CD4-positive, CD25-positive, alpha-beta regulatory T cell (primary cell): ENCODE data around the gene CEP95. TPM values are rescaled to one million over a fixed set of nuclear protein-coding genes. Genes with fewer than 3 reads are reported as not detected.

Source experiments
- ATAC-seq, 2 donors: fragments of 150-1000 bp; cut with Tn5 transposase; one replicate each; pipeline ENCODE4 v1.10.0; 2021; ENCODE audit warnings: low read depth in 2 of 2, moderate number of reproducible peaks in 2 of 2, moderate library complexity in 1 of 2
- DNase-seq, 3 donors: peaks; one replicate each; pipeline versions ENCODE4 v3.0.0 to v3.0.0-alpha.2; 2012 to 2022; ENCODE audit warnings: mixed read lengths in 1 of 3
- H3K27ac ChIP-seq: one replicate; pipeline ENCODE4 v1.7.0; 2013; ENCODE audit warnings: mild to moderate bottlenecking, low read length; ENCODE audit not compliant: insufficient read depth, poor library complexity, severe bottlenecking
- H3K27me3 ChIP-seq: one replicate; pipeline ENCODE4 v1.7.0; 2013; ENCODE audit warnings: low read length; ENCODE audit not compliant: control insufficient read depth, insufficient read depth
- H3K36me3 ChIP-seq: one replicate; pipeline ENCODE4 v1.7.0; 2013; ENCODE audit warnings: mild to moderate bottlenecking, low read length, moderate library complexity; ENCODE audit not compliant: control insufficient read depth, insufficient read depth
- H3K4me1 ChIP-seq: 2 replicates; pipeline ENCODE4 v1.7.0; 2013; ENCODE audit warnings: mild to moderate bottlenecking, low read length; ENCODE audit not compliant: insufficient read depth, control insufficient read depth, poor library complexity, severe bottlenecking
- H3K4me3 ChIP-seq: one replicate; pipeline ENCODE4 v1.7.0; 2013; ENCODE audit warnings: low read depth, mild to moderate bottlenecking, low read length, moderate library complexity
- H3K9me3 ChIP-seq, 2 experiments: 1 replicate in 1 of 2; 2 replicates in 1 of 2; pipeline ENCODE4 v1.7.0; 2013; ENCODE audit warnings: low read length in 2 of 2, mild to moderate bottlenecking in 1 of 2, moderate library complexity in 1 of 2; ENCODE audit not compliant: control insufficient read depth in 2 of 2
- H3K27ac Mint-ChIP-seq, 3 donors: one replicate each; pipeline ENCODE4 v1.8.0; 2020 to 2022; ENCODE audit warnings: mild to moderate bottlenecking in 3 of 3, mixed read lengths in 3 of 3, moderate library complexity in 2 of 3
- H3K27me3 Mint-ChIP-seq: one replicate; pipeline ENCODE4 v1.8.0; 2022; ENCODE audit warnings: mild to moderate bottlenecking, mixed read lengths
- H3K36me3 Mint-ChIP-seq: one replicate; pipeline ENCODE4 v1.8.0; 2020; ENCODE audit warnings: mixed read lengths
- H3K4me1 Mint-ChIP-seq, 4 donors: one replicate each; pipeline ENCODE4 v1.8.0; 2020 to 2022; ENCODE audit warnings: mixed read lengths in 4 of 4, mild to moderate bottlenecking in 1 of 4
- H3K4me3 Mint-ChIP-seq, 4 donors: one replicate each; pipeline ENCODE4 v1.8.0; 2020 to 2022; ENCODE audit warnings: mild to moderate bottlenecking in 4 of 4, mixed read lengths in 4 of 4, moderate library complexity in 3 of 4
- H3K9me3 Mint-ChIP-seq, 7 donors: one replicate each; pipeline ENCODE4 v1.8.0; 2020 to 2022; ENCODE audit warnings: mixed read lengths in 7 of 7, mild to moderate bottlenecking in 3 of 7, moderate library complexity in 2 of 7
- polyA plus RNA-seq, 4 donors: library from polyadenylated mRNA; unstranded; fragments of 300-500 nt; fragmentation: Illumina TruSeq; gene quantifications; one replicate each; pipeline ENCODE4 v1.2.3, GENCODE V29; 2021
- total RNA-seq: library from RNA; stranded (reverse); gene quantifications from one replicate; pipeline ENCODE4 v1.2.3, GENCODE V29; 2022

The CEP95 gene
- total and polyA plus RNA-seq, 5 donors from 2014 or later = 9.2 to 173 (median 11.2) TPM

DNA sequence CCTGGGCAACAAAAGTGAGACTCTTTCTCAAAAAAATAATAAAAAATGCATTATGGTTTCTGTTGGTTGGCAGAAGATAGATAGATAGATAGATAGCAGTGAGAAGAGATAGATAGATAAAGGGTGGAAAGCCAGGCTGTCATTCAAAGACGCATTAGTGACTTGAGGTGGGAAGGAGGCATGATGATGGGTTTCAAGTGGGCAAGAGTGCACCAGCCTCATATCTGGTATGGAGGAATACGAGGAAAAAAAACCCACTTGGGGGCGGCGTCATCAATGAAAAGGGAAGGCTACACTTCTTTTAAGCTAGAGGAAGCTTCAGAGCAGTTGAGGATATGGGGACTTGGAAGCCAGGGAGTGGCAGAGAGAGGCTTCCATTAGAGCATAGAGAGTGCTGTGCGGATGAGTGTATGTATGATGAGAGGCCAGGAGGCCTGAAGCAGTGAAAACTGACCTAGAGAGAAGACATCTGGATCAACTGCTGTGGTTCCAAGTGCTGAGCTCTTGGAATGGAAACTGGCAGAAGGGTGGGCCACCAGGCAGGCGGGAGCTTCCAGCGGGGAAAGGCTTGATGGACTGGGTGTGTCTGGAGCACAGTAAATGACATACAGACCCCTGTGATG is 31.8 kb downstream of the CEP95 start:
- Mint-ChIP-seq H3K36me3 (peaks cover 36% of the 10 kb centered on the region), H3K27ac (peak overlapping the region in 2 of 3 donors; percentile 7 to 63), H3K9me3 (no peaks in the 10 kb centered on the region), H3K4me1 (peaks cover 0 to 2% (median 0%) of the 10 kb centered on the region in 4 donors), H3K27me3 (no peaks in the 10 kb centered on the region), H3K4me3 (no peak overlapping the region)
- H3K27ac ChIP-seq = no peak overlapping the region
- ATAC-seq (no peak), DNase-seq (no peak)
- no peaks in the 10 kb centered on the region for H3K27me3 ChIP-seq
- peaks cover 58% of the 10 kb centered on the region for H3K36me3 ChIP-seq
- H3K9me3 ChIP-seq = no peaks in the 10 kb centered on the region
- no peaks in the 10 kb centered on the region for H3K4me1 ChIP-seq
- no peak overlapping the region for H3K4me3 ChIP-seq

GRCh38 chr17:64540118-64540776 is 33.5 kb downstream of the CEP95 start:
- Histone ChIP-seq H3K4me3 (no peak overlapping the region), H3K27ac (no peak overlapping the region), H3K36me3 (peaks cover 51% of the 10 kb centered on the region), H3K27me3 (no peaks in the 10 kb centered on the region), H3K9me3 (no peaks in the 10 kb centered on the region), H3K4me1 (no peaks in the 10 kb centered on the region)
- H3K27me3 Mint-ChIP-seq = no peaks in the 10 kb centered on the region
- H3K36me3 Mint-ChIP-seq = peaks cover 36% of the 10 kb centered on the region
- DNase-seq (no peak), ATAC-seq (no peak)
- H3K27ac Mint-ChIP-seq = peak overlapping the region in 1 of 3 donors; percentile 43
- H3K4me3 Mint-ChIP-seq = no peak overlapping the region
- H3K9me3 Mint-ChIP-seq = no peaks in the 10 kb centered on the region
- H3K4me1 Mint-ChIP-seq = peaks cover 0 to 2% (median 0%) of the 10 kb centered on the region in 4 donors

- DNase-seq = no peak
- no peaks in the 10 kb centered on the region for H3K9me3 ChIP-seq
- H3K36me3 Mint-ChIP-seq = peaks cover 33% of the 10 kb centered on the region
- no peak overlapping the region for H3K27ac ChIP-seq
- no peak for ATAC-seq
- H3K27ac Mint-ChIP-seq = no peak overlapping the region
- H3K4me1 ChIP-seq = no peaks in the 10 kb centered on the region
- no peak overlapping the region for H3K4me3 ChIP-seq
- no peaks in the 10 kb centered on the region for H3K9me3 Mint-ChIP-seq
- no peaks in the 10 kb centered on the region for H3K27me3 ChIP-seq
- H3K4me1 Mint-ChIP-seq = peaks cover 0 to 1% (median 0%) of the 10 kb centered on the region in 4 donors
- no peak overlapping the region for H3K4me3 Mint-ChIP-seq
- H3K36me3 ChIP-seq = peaks cover 43% of the 10 kb centered on the region
- H3K27me3 Mint-ChIP-seq = no peaks in the 10 kb centered on the region
Measured at GRCh38 chr17:64544742-64545141, 38.0 kb downstream of the CEP95 start.

DNA sequence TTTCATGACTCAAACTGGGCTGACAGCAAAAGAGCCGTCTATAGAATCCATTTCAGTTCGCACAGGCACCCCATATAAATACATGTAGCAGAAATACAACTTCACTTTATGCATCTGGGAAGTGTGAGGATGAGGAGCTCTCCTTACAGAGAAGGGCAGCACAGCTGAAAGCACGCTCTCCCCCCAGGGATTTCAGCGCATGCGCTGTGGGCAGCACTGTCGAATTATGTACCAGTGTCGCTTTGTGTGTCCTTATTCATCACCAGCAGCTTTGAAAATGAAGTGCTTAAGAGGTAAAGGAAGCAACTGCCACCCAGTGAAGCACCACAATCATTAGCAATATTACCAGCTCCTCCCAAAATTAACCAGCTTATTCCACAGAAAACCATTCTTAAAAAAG is 39.9 kb downstream of the CEP95 start:
- Mint-ChIP-seq H3K4me3 (no peak overlapping the region), H3K4me1 (peaks cover 0 to 1% (median 0%) of the 10 kb centered on the region in 4 donors), H3K27me3 (no peaks in the 10 kb centered on the region), H3K27ac (peak overlapping the region; percentile 17 to 74 (median 47)), H3K36me3 (peaks cover 32% of the 10 kb centered on the region), H3K9me3 (no peaks in the 10 kb centered on the region)
- Histone ChIP-seq H3K9me3 (no peaks in the 10 kb centered on the region), H3K27me3 (no peaks in the 10 kb centered on the region), H3K36me3 (peaks cover 48% of the 10 kb centered on the region), H3K4me3 (no peak overlapping the region), H3K27ac (no peak overlapping the region), H3K4me1 (no peaks in the 10 kb centered on the region)
- no peak for ATAC-seq
- no peak for DNase-seq

DNA sequence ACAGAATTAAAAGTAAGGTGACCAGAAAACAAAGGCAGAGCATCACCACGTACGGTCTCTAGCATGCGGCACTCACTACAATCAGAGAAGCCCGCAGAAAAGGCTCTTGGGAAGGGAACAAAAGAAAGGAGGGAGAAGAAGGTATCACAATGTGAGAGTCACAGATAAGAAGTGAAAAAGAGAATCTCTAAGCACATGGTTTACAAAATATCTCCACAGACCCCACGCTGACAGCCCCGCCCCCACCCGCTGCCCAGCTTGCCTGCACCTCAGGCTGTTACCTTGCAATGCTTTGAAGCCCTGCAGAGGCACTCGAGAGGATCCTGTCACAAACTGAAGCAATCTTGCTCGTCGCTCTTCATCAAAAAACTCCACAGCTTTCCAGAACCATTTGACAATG is 40.5 kb downstream of the CEP95 start:
- Histone ChIP-seq H3K27me3 (no peaks in the 10 kb centered on the region), H3K36me3 (peaks cover 50% of the 10 kb centered on the region), H3K4me1 (no peaks in the 10 kb centered on the region), H3K9me3 (no peaks in the 10 kb centered on the region), H3K4me3 (no peak overlapping the region), H3K27ac (no peak overlapping the region)
- Mint-ChIP-seq H3K27ac (peak overlapping the region in 2 of 3 donors; percentile 17 to 47), H3K4me3 (no peak overlapping the region), H3K9me3 (no peaks in the 10 kb centered on the region), H3K4me1 (peaks cover 0 to 1% (median 0%) of the 10 kb centered on the region in 4 donors), H3K27me3 (no peaks in the 10 kb centered on the region), H3K36me3 (peaks cover 26% of the 10 kb centered on the region)
- DNase-seq (no peak), ATAC-seq (no peak)

DNA sequence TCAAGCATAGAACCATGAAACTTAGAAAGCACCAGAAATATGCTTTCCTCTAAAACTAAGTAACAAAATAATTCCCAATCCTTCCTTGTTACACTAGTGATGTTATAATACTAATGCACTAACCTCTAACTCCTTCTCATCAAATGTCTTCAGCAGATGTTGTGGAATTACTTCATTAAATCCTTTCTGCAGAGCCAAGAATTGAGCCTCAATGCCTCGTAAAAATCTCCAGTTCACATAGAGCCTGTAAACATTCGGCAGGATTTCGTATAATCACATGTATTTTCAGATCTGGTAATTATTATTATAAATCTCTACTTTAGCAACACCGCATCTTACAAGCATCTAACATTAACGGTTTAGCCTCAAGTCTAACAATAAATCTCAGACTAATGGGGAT is 44.7 kb downstream of the CEP95 start:
- Mint-ChIP-seq H3K36me3 (peaks cover 17% of the 10 kb centered on the region), H3K4me3 (no peak overlapping the region), H3K4me1 (peaks cover 0 to 1% (median 0%) of the 10 kb centered on the region in 4 donors), H3K27ac (peak overlapping the region in 1 of 3 donors; percentile 32), H3K9me3 (no peaks in the 10 kb centered on the region), H3K27me3 (no peaks in the 10 kb centered on the region)
- H3K4me3 ChIP-seq = no peak overlapping the region
- peaks cover 50% of the 10 kb centered on the region for H3K36me3 ChIP-seq
- DNase-seq = no peak
- no peak overlapping the region for H3K27ac ChIP-seq
- H3K27me3 ChIP-seq = no peaks in the 10 kb centered on the region
- H3K4me1 ChIP-seq = no peaks in the 10 kb centered on the region
- no peaks in the 10 kb centered on the region for H3K9me3 ChIP-seq
- no peak for ATAC-seq

GRCh38 chr17:64554028-64554637 is 47.4 kb downstream of the CEP95 start:
- Mint-ChIP-seq H3K36me3 (peaks cover 14% of the 10 kb centered on the region), H3K4me3 (no peak overlapping the region), H3K4me1 (no peaks in the 10 kb centered on the region), H3K27ac (no peak overlapping the region), H3K9me3 (no peaks in the 10 kb centered on the region), H3K27me3 (no peaks in the 10 kb centered on the region)
- no peaks in the 10 kb centered on the region for H3K27me3 ChIP-seq
- no peaks in the 10 kb centered on the region for H3K9me3 ChIP-seq
- ATAC-seq (no peak), DNase-seq (no peak)
- no peak overlapping the region for H3K27ac ChIP-seq
- H3K4me1 ChIP-seq = no peaks in the 10 kb centered on the region
- peaks cover 42% of the 10 kb centered on the region for H3K36me3 ChIP-seq
- no peak overlapping the region for H3K4me3 ChIP-seq
